ENCODE data around the gene TNRC6B. TPM values are rescaled to one million over a fixed set of nuclear protein-coding genes. Genes with fewer than 3 reads are reported as not detected.

Gene TNRC6B
- total and polyA plus RNA-seq, 2 of the 13 experiments (the other 11 are each of a cell fraction or from before 2014, with no cell fraction given): 8.9 to 13.2 TPM

GRCh38 chr22:40176921-40177737, 596 bp upstream of the TNRC6B start (continued):
- TF ChIP-seq PRDM4 (CRISPR knock-in tag; IDR thresholded peaks at IDR 0.05; ENCODE audit: borderline replicate concordance): no peak
- TF ChIP-seq ZNF660 (CRISPR knock-in tag; IDR thresholded peaks at IDR 0.05; ENCODE audit: borderline replicate concordance, low read depth): no peak
- TF ChIP-seq PATZ1 (CRISPR knock-in tag; IDR thresholded peaks at IDR 0.05): 0 out of 2 replicates have a peak, but pooled peaks have one; percentile 31
- TF ChIP-seq ZMYM3 (CRISPR knock-in tag; IDR thresholded peaks at IDR 0.05): peak; percentile 75
- TF ChIP-seq RCOR2 (CRISPR knock-in tag; IDR thresholded peaks at IDR 0.05): peak; percentile 73
- TF ChIP-seq NCOR1 (IDR thresholded peaks at IDR 0.05; ENCODE audit: borderline replicate concordance, low read length): no peak
- TF ChIP-seq RERE (CRISPR knock-in tag; IDR thresholded peaks at IDR 0.05; ENCODE audit: low read depth): 0 out of 2 replicates have a peak, but pooled peaks have one; percentile 10
- TF ChIP-seq SP1 (IDR thresholded peaks at IDR 0.05): no peak
- 0 out of 2 replicates have a peak, but pooled peaks have one; percentile 19 for TF ChIP-seq SP1 (CRISPR knock-in tag; IDR thresholded peaks at IDR 0.05)
- 0 out of 2 replicates have a peak, but pooled peaks have one; percentile 29 for TF ChIP-seq KDM2A (CRISPR knock-in tag; IDR thresholded peaks at IDR 0.05; ENCODE audit: borderline replicate concordance, low read depth)
- TF ChIP-seq HDAC2 (CRISPR knock-in tag; IDR thresholded peaks at IDR 0.05): 0 out of 2 replicates have a peak, but pooled peaks have one; percentile 35
- no peak for TF ChIP-seq ZBTB46 (CRISPR knock-in tag; IDR thresholded peaks at IDR 0.05; ENCODE audit: borderline replicate concordance)
- TF ChIP-seq JUN (CRISPR knock-in tag; IDR thresholded peaks at IDR 0.05): peak; percentile 71; the same call in 1 of the 2 replicates
- peak; percentile 13; the same call in 1 of the 2 replicates for TF ChIP-seq GATAD2A (CRISPR knock-in tag; IDR thresholded peaks at IDR 0.05)
